HEK293 (cell line): ENCODE data around the gene BMP2.

ENCODE experiments used
- CTCF ChIA-PET: fragments of 350-600 bp; formaldehyde crosslinking; extraction: SDS; loops from one replicate; lab custom pipeline; 2021; ENCODE audit warnings: antibody characterized with exemption; lab: Yijun Ruan, JAX
- POLR2A ChIA-PET: fragments of 300-600 bp; formaldehyde crosslinking; extraction: SDS; loops from one replicate; lab custom pipeline; 2020; ENCODE audit warnings: antibody characterized with exemption, inconsistent platforms; lab: Yijun Ruan, JAX
- H3K27ac ChIP-seq: fragments of 200-500 bp; sonication (Bioruptor generic); 2 replicates; pipeline ENCODE4 v1.5.1; 2014; ENCODE audit warnings: low read depth, low read length, control low read depth, inconsistent platforms; ENCODE audit errors: extremely low read depth
- H3K36me3 ChIP-seq, 2 experiments: fragments of 200-500 bp in 1 of 2; sonication (Bioruptor generic) in 1 of 2; 1 replicate in 1 of 2; 2 replicates in 1 of 2; pipeline ENCODE4 v1.5.1; 2014 to 2017; ENCODE audit warnings: inconsistent platforms in 2 of 2, low read length in 2 of 2; ENCODE audit not compliant: control insufficient read depth in 2 of 2, insufficient read depth in 1 of 2
- H3K4me1 ChIP-seq: fragments of 200-500 bp; sonication (Bioruptor generic); 2 replicates; pipeline ENCODE4 v1.5.1; 2014; ENCODE audit warnings: mild to moderate bottlenecking, low read length, inconsistent platforms; ENCODE audit not compliant: control insufficient read depth, insufficient read depth
- H3K4me3 ChIP-seq: 2 replicates; pipeline ENCODE4 v1.5.1; 2011; ENCODE audit warnings: low read depth, mild to moderate bottlenecking, control low read depth, low read length, moderate library complexity
- H3K9me3 ChIP-seq: fragments of 200-500 bp; sonication (Bioruptor generic); 2 replicates; pipeline ENCODE4 v1.5.1; 2014; ENCODE audit warnings: low read depth, low read length, inconsistent platforms; ENCODE audit not compliant: control insufficient read depth, insufficient read depth
- KLF9 ChIP-seq: fragments of 450-650 bp; formaldehyde crosslinking; IDR thresholded peaks from 2 replicates; pipeline ENCODE4 v1.5.1; 2016; ENCODE audit warnings: missing biosample characterization, missing genetic modification characterization, low read depth
- SP2 ChIP-seq: fragments of 450-650 bp; formaldehyde crosslinking; IDR thresholded peaks from 2 replicates; pipeline ENCODE4 v1.5.1; 2016; ENCODE audit warnings: missing biosample characterization, missing genetic modification characterization
- ZEB2 ChIP-seq: fragments of 450-650 bp; formaldehyde crosslinking; IDR thresholded peaks from 2 replicates; pipeline ENCODE4 v1.5.1; 2016; ENCODE audit warnings: missing biosample characterization, missing genetic modification characterization
- ZFP69B ChIP-seq: fragments of 450-650 bp; formaldehyde crosslinking; IDR thresholded peaks from 2 replicates; pipeline ENCODE4 v1.5.1; 2016; ENCODE audit warnings: missing biosample characterization, missing genetic modification characterization
- ZNF10 ChIP-seq: fragments of 450-650 bp; formaldehyde crosslinking; IDR thresholded peaks from 2 replicates; pipeline ENCODE4 v1.5.1; 2017; ENCODE audit warnings: missing biosample characterization, missing genetic modification characterization
- ZNF140 ChIP-seq: fragments of 450-650 bp; formaldehyde crosslinking; IDR thresholded peaks from 2 replicates; pipeline ENCODE4 v1.5.1; 2016; ENCODE audit warnings: missing biosample characterization, missing genetic modification characterization
- ZNF16 ChIP-seq: fragments of 450-650 bp; formaldehyde crosslinking; IDR thresholded peaks from 2 replicates; pipeline ENCODE4 v1.5.1; 2016; ENCODE audit warnings: low read depth, missing biosample characterization, missing genetic modification characterization
- ZNF341 ChIP-seq: fragments of 450-650 bp; formaldehyde crosslinking; IDR thresholded peaks from 2 replicates; pipeline ENCODE4; 2016; ENCODE audit warnings: low read depth, missing biosample characterization, missing genetic modification characterization
- ZNF510 ChIP-seq: fragments of 450-650 bp; formaldehyde crosslinking; IDR thresholded peaks from 2 replicates; pipeline ENCODE4 v1.5.1; 2018; ENCODE audit warnings: mild to moderate bottlenecking, missing genetic modification characterization, missing biosample characterization; ENCODE audit not compliant: insufficient replicate concordance
- ZNF776 ChIP-seq: fragments of 450-650 bp; formaldehyde crosslinking; IDR thresholded peaks from 2 replicates; pipeline ENCODE4 v1.5.0; 2017; ENCODE audit warnings: missing biosample characterization, missing genetic modification characterization, borderline replicate concordance
- TF ChIP-seq, protein P1 (sequence below): fragments of 450-650 bp; formaldehyde crosslinking; conservative IDR thresholded peaks from 2 replicates; pipeline ENCODE4 v1.5.1; 2016; ENCODE audit warnings: low read depth, missing biosample characterization, missing genetic modification characterization
- TF ChIP-seq, protein P2 (sequence below): fragments of 450-650 bp; formaldehyde crosslinking; IDR thresholded peaks from 2 replicates; pipeline ENCODE4 v1.5.1; 2016; ENCODE audit warnings: missing biosample characterization, missing genetic modification characterization, borderline replicate concordance
- TF ChIP-seq, protein P3 (sequence below): fragments of 450-650 bp; formaldehyde crosslinking; IDR thresholded peaks from 2 replicates; pipeline ENCODE4; 2016; ENCODE audit warnings: missing biosample characterization, missing genetic modification characterization

Gene BMP2

DNA sequence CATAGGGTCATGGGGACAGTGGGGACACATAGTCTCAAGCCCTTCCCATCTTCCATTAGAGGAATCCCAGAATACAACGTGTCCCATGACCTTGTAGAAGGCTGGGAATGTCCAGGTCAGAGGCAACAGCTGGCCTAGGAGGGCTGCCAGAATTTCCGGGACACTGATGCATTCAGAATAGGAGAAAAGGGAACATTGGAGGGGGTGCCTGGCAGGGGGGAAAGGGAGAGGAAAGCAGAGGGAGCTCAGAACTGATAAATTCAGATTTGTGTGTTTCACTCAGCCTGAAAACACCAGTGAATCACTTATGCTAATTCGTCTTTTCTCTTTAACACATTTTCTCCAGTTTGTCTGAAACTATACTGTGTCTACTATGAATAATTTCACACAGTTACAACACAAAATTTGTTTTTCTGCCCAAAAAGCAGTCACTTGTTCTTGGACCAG lies 35.5 kb upstream of the BMP2 start (continued):
- TF ChIP-seq, protein P1, sequence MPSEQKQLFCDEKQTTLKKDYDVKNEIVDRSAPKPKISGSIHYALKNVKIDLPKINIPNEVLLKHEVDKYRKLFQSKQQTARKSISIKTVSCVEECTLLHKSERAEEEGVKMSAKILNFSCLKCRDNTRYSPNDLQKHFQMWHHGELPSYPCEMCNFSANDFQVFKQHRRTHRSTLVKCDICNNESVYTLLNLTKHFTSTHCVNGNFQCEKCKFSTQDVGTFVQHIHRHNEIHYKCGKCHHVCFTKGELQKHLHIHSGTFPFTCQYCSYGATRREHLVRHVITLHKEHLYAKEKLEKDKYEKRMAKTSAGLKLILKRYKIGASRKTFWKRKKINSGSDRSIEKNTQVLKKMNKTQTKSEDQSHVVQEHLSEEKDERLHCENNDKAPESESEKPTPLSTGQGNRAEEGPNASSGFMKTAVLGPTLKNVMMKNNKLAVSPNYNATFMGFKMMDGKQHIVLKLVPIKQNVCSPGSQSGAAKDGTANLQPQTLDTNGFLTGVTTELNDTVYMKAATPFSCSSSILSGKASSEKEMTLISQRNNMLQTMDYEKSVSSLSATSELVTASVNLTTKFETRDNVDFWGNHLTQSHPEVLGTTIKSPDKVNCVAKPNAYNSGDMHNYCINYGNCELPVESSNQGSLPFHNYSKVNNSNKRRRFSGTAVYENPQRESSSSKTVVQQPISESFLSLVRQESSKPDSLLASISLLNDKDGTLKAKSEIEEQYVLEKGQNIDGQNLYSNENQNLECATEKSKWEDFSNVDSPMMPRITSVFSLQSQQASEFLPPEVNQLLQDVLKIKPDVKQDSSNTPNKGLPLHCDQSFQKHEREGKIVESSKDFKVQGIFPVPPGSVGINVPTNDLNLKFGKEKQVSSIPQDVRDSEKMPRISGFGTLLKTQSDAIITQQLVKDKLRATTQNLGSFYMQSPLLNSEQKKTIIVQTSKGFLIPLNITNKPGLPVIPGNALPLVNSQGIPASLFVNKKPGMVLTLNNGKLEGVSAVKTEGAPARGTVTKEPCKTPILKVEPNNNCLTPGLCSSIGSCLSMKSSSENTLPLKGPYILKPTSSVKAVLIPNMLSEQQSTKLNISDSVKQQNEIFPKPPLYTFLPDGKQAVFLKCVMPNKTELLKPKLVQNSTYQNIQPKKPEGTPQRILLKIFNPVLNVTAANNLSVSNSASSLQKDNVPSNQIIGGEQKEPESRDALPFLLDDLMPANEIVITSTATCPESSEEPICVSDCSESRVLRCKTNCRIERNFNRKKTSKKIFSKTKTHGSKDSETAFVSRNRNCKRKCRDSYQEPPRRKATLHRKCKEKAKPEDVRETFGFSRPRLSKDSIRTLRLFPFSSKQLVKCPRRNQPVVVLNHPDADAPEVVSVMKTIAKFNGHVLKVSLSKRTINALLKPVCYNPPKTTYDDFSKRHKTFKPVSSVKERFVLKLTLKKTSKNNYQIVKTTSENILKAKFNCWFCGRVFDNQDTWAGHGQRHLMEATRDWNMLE (tag by site-specific recombination), result no peak
- TF ChIP-seq ZNF776 (tag by site-specific recombination), result no peak
- no peak for TF ChIP-seq KLF9
- TF ChIP-seq, protein P2, sequence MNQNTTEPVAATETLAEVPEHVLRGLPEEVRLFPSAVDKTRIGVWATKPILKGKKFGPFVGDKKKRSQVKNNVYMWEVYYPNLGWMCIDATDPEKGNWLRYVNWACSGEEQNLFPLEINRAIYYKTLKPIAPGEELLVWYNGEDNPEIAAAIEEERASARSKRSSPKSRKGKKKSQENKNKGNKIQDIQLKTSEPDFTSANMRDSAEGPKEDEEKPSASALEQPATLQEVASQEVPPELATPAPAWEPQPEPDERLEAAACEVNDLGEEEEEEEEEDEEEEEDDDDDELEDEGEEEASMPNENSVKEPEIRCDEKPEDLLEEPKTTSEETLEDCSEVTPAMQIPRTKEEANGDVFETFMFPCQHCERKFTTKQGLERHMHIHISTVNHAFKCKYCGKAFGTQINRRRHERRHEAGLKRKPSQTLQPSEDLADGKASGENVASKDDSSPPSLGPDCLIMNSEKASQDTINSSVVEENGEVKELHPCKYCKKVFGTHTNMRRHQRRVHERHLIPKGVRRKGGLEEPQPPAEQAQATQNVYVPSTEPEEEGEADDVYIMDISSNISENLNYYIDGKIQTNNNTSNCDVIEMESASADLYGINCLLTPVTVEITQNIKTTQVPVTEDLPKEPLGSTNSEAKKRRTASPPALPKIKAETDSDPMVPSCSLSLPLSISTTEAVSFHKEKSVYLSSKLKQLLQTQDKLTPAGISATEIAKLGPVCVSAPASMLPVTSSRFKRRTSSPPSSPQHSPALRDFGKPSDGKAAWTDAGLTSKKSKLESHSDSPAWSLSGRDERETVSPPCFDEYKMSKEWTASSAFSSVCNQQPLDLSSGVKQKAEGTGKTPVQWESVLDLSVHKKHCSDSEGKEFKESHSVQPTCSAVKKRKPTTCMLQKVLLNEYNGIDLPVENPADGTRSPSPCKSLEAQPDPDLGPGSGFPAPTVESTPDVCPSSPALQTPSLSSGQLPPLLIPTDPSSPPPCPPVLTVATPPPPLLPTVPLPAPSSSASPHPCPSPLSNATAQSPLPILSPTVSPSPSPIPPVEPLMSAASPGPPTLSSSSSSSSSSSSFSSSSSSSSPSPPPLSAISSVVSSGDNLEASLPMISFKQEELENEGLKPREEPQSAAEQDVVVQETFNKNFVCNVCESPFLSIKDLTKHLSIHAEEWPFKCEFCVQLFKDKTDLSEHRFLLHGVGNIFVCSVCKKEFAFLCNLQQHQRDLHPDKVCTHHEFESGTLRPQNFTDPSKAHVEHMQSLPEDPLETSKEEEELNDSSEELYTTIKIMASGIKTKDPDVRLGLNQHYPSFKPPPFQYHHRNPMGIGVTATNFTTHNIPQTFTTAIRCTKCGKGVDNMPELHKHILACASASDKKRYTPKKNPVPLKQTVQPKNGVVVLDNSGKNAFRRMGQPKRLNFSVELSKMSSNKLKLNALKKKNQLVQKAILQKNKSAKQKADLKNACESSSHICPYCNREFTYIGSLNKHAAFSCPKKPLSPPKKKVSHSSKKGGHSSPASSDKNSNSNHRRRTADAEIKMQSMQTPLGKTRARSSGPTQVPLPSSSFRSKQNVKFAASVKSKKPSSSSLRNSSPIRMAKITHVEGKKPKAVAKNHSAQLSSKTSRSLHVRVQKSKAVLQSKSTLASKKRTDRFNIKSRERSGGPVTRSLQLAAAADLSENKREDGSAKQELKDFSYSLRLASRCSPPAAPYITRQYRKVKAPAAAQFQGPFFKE (tag by site-specific recombination), result no peak

DNA sequence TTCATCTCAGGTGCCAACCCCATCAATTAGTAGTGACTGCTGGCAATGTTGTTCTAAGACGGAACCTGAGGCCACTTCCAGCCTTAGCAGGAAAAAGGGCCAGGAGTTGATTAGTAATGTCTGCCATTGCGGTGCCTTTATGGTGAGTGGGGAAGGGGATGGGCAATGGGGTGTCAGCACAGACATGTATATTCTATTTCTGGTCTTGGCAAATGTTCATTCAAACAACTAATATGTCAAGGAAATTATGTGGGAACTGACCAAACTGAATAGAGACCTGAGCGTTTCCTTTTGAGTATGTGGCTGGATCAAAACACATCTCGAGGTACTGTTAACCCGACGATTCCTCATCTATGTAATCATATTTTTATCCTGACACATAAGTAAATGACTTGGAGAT lies 34.6 kb upstream of the BMP2 start:
- no peaks in the 10 kb centered on the region for H3K4me1 ChIP-seq
- H3K4me3 ChIP-seq, result no peak overlapping the region
- H3K36me3 ChIP-seq, result no peaks in the 10 kb centered on the region
- TF ChIP-seq ZNF16 (tag by site-specific recombination) (no peak), ZNF510 (no peak), SP2 (tag by site-specific recombination) (no peak), ZEB2 (tag by site-specific recombination) (no peak), ZFP69B (tag by site-specific recombination) (no peak), ZNF10 (tag by site-specific recombination) (no peak), ZNF140 (tag by site-specific recombination) (no peak), ZNF341 (tag by site-specific recombination) (no peak)
- TF ChIP-seq, protein P3, sequence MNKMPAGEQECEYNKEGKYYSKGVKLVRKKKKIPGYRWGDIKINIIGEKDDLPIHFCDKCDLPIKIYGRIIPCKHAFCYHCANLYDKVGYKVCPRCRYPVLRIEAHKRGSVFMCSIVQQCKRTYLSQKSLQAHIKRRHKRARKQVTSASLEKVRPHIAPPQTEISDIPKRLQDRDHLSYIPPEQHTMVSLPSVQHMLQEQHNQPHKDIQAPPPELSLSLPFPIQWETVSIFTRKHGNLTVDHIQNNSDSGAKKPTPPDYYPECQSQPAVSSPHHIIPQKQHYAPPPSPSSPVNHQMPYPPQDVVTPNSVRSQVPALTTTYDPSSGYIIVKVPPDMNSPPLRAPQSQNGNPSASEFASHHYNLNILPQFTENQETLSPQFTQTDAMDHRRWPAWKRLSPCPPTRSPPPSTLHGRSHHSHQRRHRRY (tag by site-specific recombination), result no peak
- TF ChIP-seq, protein P2 (tag by site-specific recombination), result no peak
- no peak overlapping the region for H3K27ac ChIP-seq
- ChIA-PET POLR2A (no interaction called here), CTCF (no interaction called here)
- no peaks in the 10 kb centered on the region for H3K9me3 ChIP-seq
